ENCODE measurements around the gene KIAA0319L. TPM values are rescaled to one million over a fixed set of nuclear protein-coding genes. Genes with fewer than 3 reads are reported as not detected.

Gene KIAA0319L
- total RNA-seq, 4 donors from 2014 or later = 26.3 to 44.8 (median 38.9) TPM

DNA sequence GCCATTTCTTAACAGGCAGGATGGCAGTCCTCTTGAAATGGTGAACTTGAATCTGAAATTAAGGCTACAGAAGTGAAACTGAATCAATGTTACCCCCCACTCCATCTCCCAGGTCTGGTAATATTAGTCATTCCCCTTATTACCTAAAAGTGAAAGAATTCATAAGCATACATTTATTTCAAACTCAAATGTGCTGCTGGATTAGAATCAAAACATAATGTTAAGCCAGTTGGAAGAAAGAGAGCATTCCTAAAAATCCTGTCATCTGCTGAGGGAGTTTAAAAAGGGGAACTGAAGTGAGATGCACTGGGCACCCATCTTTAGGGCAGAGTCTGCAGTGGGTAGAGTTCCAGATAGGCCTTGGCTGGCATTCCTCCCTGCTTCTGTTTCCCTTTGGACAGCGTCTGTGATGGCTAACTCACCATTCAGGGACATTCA lies 17.4 kb downstream of the KIAA0319L start:
- H3K9me3 ChIP-seq = no peaks in the 10 kb centered on the region
- ATAC-seq = no peak
- peaks cover 15 to 66% (median 27%) of the 10 kb centered on the region in 3 donors for H3K4me1 ChIP-seq
- TF ChIP-seq POLR2AphosphoS5 (IDR thresholded peaks at IDR 0.05) = no peak
- no peak for TF ChIP-seq POLR2A (IDR thresholded peaks at IDR 0.05)
- TF ChIP-seq, protein P1, sequence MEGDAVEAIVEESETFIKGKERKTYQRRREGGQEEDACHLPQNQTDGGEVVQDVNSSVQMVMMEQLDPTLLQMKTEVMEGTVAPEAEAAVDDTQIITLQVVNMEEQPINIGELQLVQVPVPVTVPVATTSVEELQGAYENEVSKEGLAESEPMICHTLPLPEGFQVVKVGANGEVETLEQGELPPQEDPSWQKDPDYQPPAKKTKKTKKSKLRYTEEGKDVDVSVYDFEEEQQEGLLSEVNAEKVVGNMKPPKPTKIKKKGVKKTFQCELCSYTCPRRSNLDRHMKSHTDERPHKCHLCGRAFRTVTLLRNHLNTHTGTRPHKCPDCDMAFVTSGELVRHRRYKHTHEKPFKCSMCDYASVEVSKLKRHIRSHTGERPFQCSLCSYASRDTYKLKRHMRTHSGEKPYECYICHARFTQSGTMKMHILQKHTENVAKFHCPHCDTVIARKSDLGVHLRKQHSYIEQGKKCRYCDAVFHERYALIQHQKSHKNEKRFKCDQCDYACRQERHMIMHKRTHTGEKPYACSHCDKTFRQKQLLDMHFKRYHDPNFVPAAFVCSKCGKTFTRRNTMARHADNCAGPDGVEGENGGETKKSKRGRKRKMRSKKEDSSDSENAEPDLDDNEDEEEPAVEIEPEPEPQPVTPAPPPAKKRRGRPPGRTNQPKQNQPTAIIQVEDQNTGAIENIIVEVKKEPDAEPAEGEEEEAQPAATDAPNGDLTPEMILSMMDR (IDR thresholded peaks at IDR 0.05) = no peak
- TF ChIP-seq EP300 (IDR thresholded peaks at IDR 0.05) = no peak
- WGBS, 2 donors (ENCODE audit: low coverage in 1 of 2) = 0 to 13% methylated on average over 1 of the region's 1 CpG
- H3K27me3 ChIP-seq = no peaks in the 10 kb centered on the region
- H3K4me3 ChIP-seq = no peak overlapping the region
- H3K27ac ChIP-seq = peak overlapping the region; percentile 43 to 75 (median 66)
- no peaks in the 10 kb centered on the region for H3K36me3 ChIP-seq

DNA sequence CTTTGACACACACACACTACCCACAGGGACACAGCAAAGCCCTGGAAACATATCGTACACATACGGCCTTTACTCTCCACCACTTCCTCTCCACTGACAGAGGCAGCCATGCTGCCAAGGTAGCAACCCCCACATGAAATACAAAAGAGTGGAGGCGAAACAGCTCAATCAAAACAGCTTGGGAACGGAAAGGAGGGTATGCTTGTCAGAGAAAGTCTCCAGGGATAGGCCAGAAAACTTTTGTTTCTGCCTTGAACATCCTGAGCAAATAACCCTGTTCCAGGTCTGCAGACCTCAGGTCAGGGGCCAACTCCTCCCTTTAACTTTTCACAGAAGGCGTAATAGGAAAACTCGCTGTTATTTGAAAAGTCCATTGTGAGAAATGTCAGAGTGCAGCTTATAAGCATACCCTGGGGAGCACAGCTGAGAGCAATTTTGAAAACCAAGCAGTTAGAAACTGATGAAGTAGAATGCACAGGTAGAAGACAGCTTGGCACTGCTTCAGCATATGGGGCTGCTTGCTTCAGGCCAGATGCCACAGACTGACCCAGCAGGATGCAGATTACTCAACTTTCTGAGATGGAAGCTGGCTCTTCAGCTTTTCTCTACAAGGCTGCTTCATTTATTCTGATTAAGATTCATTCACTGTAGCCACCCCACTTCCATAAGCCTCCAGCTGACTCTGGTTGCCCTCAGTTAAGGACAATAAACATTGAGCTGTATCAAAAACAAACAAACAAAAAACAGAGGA lies 18.0 kb downstream of the KIAA0319L start:
- Histone ChIP-seq H3K27ac (peak overlapping the region; percentile 43 to 75 (median 66)), H3K27me3 (no peaks in the 10 kb centered on the region), H3K4me3 (no peak overlapping the region), H3K36me3 (no peaks in the 10 kb centered on the region), H3K9me3 (no peaks in the 10 kb centered on the region), H3K4me1 (peaks cover 15 to 65% (median 27%) of the 10 kb centered on the region in 3 donors)
- 40 to 49% methylated on average over 1 to 5 of the region's 6 CpGs for WGBS, 2 donors (ENCODE audit: low coverage in 1 of 2)
- ATAC-seq = peak; percentile 25
- TF ChIP-seq, protein P1 (IDR thresholded peaks at IDR 0.05) = no peak
- TF ChIP-seq POLR2AphosphoS5 (IDR thresholded peaks at IDR 0.05) (no peak), POLR2A (IDR thresholded peaks at IDR 0.05) (no peak), EP300 (IDR thresholded peaks at IDR 0.05) (no peak)

DNA sequence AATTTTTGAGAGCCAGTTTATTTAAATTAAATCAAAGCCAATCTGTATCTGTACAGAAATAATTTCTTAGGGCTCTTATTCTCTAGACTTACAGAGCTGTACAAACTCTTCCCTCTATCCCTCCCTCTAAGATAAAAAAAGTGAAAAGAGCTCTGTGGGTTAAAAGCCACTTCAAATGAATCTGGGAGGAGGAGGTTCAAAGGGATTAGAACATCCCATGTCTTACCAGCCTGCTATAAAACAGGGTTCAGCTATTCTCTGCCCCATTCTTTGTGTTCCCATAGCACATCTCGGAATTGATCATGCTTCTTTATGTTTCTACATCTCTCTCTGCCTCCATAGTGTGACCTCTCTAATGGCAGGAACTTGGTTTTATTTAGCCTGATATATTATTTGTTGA lies 19.4 kb downstream of the KIAA0319L start:
- 82 to 100% methylated on average over 1 of the region's 1 CpG for WGBS, 2 donors (ENCODE audit: low coverage in 1 of 2)

DNA sequence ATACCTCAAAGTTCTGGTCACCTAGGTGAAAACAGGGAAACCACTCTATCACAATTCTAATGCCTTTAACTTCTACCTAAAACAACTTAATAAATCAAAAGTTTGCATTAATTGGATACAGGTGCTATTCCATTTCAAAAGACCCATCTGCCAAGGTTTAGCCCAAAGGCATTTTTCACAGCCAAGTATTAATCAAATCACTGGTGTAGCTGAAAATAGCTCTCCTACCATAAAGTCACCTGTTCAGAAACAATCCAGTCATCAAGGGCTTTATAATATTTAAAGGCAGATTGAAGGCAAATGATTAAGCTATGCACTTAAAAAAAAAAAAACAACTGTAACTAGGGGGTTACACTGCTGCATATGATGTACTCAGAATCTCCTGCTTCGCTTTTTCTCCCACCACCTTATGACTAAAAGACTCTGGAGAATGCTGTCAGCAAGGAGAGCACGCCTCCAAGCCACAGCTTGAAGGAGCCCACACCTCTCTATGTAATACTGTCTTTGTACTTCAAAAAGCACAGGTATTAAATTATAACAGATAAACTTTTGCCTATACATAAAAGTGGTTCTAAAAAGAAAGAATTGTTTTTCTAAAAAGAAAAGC lies 20.5 kb downstream of the KIAA0319L start:
- Histone ChIP-seq H3K9me3 (no peaks in the 10 kb centered on the region), H3K27me3 (no peaks in the 10 kb centered on the region), H3K4me1 (peaks cover 25 to 78% (median 37%) of the 10 kb centered on the region in 3 donors), H3K4me3 (no peak overlapping the region), H3K36me3 (no peaks in the 10 kb centered on the region), H3K27ac (no peak overlapping the region)
- 88 to 100% methylated on average over 2 of the region's 2 CpGs for WGBS, 2 donors (ENCODE audit: low coverage in 1 of 2)
- TF ChIP-seq EP300 (IDR thresholded peaks at IDR 0.05) (no peak), POLR2AphosphoS5 (IDR thresholded peaks at IDR 0.05) (no peak), POLR2A (IDR thresholded peaks at IDR 0.05) (no peak)
- TF ChIP-seq, protein P1 (IDR thresholded peaks at IDR 0.05) = no peak
- ATAC-seq = no peak

More for the DNA sequence above, 19.4 kb downstream of the KIAA0319L start:
- Histone ChIP-seq H3K4me1 (peaks cover 21 to 69% (median 33%) of the 10 kb centered on the region in 3 donors), H3K36me3 (no peaks in the 10 kb centered on the region), H3K27ac (peak overlapping the region in 1 of 4 donors; percentile 72), H3K4me3 (no peak overlapping the region), H3K9me3 (no peaks in the 10 kb centered on the region), H3K27me3 (no peaks in the 10 kb centered on the region)
- no peak for TF ChIP-seq EP300 (IDR thresholded peaks at IDR 0.05)
- no peak for TF ChIP-seq POLR2AphosphoS5 (IDR thresholded peaks at IDR 0.05)
- TF ChIP-seq POLR2A (IDR thresholded peaks at IDR 0.05) = no peak
- ATAC-seq = no peak

DNA sequence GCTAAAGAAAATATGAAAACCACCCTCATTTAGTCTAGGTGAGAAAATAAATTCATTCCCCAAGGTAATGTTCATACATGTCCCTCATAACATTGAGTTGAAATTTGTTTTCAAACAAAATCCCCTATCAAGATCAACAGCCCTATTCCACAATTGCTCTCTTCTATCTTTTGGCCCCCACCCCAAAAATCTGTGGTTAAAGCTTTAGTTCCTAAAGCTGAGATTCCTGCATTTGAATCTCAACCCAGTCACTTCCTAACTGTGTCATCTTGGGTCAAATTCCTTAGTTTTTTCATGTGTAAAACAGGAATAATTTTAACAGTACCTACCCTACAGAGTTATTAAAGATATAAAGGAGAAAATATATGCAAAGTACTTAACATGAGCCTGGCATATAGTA lies 22.0 kb downstream of the KIAA0319L start:
- no peak for ATAC-seq
- no peak for TF ChIP-seq POLR2AphosphoS5 (IDR thresholded peaks at IDR 0.05)
- TF ChIP-seq, protein P1 (IDR thresholded peaks at IDR 0.05) = no peak
- TF ChIP-seq POLR2A (IDR thresholded peaks at IDR 0.05) = no peak
- TF ChIP-seq EP300 (IDR thresholded peaks at IDR 0.05) = no peak
- Histone ChIP-seq H3K36me3 (peaks cover 0 to 8% of the 10 kb centered on the region in 2 donors), H3K4me3 (no peak overlapping the region), H3K27ac (no peak overlapping the region), H3K4me1 (peaks cover 23 to 66% (median 33%) of the 10 kb centered on the region in 3 donors), H3K9me3 (no peaks in the 10 kb centered on the region), H3K27me3 (no peaks in the 10 kb centered on the region)
